RKO (cell line): Measurements from ENCODE around the gene TMEM106B.
"Not testable (repeated sequence)": the region's sequence is repeated elsewhere in the genome, so short reads cannot be mapped to it uniquely, and the experiment has no call there.

Experiments used
- DNase-seq: peaks from one replicate; pipeline ENCODE4 v3.0.0-alpha.2; 2016; ENCODE audit warnings: low spot score

Gene TMEM106B

DNA sequence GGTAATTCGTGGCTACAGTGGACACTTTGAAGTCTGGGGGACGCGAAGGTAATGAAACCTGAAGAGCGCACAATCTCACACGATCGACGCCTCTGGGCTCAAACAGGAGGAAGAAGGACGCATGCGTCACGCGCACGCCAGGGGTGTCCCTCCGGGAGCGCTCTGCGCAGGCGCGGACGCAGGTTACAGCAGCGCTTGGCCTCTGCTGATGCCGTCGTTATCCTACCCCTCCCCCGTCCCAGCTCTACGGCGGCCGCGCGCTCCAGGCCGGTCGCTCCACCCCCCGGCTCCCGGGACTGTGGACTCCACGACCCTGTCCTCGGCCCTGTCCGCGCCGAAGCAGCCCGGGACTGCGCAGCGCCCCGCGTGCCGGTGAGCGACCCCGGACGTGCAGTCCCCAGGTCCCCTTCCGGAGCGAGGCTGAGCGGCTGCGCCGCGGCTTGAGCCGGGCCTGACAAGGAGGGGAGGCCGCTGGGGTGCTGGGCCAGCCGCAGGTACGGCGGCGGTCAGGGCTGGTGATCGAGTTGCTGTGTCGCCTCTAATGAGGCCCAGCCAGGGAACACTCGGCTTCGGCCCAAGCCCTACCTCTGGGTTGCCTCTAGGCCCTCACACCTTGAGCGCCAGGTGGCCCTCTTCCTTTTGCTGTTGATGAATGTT is at the start of gene TMEM106B:
TSS of gene TMEM106B (plus strand) at position 241 of the 657 bp plus-strand sequence. CDS start 3,517 bp downstream, outside the sequence.
- DNase-seq = peak; percentile 95

GRCh38 chr7:12162415-12163113 is 48.5 kb upstream of the TMEM106B start:
- peak; percentile 37 for DNase-seq

GRCh38 chr7:12168065-12168464 is 43.0 kb upstream of the TMEM106B start:
- DNase-seq = not testable (repeated sequence)

- DNase-seq = not testable (repeated sequence)
These were observed 40.9 kb upstream of the TMEM106B start for GRCh38 chr7:12169981-12170820.

DNA sequence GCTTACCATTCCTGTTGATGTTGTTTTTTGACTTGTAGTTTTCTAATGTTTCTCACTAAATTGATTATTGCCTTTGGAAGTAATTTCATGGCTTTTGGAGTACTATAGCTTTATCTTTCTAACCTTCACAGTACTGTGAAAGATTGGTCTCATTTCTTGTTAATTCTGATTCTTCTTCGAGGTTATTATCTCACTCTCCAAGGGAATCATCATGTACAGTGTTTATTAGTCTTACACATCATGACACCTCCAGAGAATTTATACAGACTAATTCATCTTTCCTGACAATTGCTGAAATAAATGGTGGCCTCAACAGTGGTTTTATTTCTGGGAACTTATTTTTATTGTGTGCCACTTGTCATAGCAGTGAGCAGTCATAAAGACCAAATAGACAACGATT is 37.4 kb upstream of the TMEM106B start:
- DNase-seq = no peak

DNA sequence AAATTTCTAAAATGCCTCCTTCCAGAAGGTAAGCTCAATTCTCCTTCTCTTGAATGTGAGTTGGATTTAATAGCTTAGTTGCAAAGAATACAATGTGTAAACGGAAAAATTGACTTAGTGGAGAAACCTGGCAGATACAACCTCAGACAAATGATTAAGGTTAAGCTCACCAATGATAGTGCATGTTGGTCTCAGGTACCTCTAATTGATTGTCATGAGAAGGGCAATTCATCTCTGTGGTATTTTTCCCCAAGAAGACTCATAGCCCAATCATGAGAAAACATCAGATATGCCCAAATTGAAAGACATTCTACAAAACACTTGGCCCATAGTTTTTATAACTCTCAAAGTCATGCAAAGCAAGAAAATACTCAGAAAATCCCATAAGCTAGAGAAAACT is 36.2 kb upstream of the TMEM106B start:
- no peak for DNase-seq

DNA sequence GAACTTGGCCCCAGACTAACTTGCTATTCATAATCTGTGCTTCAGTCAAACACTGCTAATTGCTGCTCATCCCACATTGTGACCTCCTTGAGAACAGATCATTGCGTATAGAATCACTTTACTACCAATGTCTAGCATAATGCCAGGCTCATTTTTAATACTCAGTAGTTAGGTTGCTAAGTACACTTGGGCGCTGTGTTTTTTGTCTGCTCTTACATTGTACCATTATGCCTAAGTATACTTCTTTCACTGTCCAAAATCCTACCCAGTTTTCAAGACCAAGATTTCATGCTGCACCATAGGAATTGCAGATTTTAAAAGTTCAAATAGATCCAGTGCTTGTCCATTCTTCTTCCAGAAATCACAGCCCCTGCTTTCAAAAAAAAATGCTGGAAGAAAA is 32.8 kb upstream of the TMEM106B start:
- no peak for DNase-seq

DNA sequence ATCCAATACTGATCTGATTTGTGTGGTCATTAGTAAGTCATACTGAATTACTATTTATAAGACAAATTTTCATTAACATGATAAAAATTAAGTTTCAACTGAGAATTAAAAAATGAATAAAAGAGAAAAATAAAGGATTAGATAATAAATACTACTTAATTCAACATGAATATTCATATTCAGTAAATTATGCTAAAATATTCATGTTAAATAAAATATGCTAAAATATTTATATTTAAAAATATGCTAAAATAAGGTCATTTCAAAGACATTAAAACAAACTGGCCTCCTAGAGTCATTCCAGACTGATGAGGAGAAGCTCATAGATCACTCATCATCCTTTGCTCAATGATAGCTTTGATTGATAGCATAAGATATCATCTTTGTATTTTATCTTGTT is 16.7 kb upstream of the TMEM106B start:
- no peak for DNase-seq

GRCh38 chr7:12196386-12196785 is 14.7 kb upstream of the TMEM106B start:
- no peak for DNase-seq

GRCh38 chr7:12199363-12199762 is 11.7 kb upstream of the TMEM106B start:
- no peak for DNase-seq

DNA sequence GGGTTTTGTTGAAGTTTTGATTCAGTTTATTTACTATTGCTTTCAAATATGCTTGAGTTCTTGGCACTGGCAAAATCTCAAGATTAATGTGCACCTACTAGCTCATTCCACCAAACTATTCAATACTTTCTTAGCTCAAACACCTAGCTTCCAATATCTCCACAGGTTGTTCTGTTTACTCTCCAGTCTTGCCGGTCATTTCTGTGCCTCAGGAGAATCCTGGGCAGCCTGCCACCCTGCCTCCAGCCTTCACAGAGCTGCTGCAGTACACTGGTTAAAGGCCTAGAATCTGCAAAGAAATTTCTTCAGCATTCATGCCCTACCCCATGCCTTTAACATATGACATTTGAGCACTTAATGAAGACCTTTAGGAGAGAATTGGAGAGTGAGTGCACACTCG is 4.0 kb upstream of the TMEM106B start:
- DNase-seq = no peak

GRCh38 chr7:12209221-12209620 is 1.9 kb upstream of the TMEM106B start:
- no peak for DNase-seq

GRCh38 chr7:12210179-12211053 is 678 bp upstream of the TMEM106B start:
- no peak for DNase-seq

DNA sequence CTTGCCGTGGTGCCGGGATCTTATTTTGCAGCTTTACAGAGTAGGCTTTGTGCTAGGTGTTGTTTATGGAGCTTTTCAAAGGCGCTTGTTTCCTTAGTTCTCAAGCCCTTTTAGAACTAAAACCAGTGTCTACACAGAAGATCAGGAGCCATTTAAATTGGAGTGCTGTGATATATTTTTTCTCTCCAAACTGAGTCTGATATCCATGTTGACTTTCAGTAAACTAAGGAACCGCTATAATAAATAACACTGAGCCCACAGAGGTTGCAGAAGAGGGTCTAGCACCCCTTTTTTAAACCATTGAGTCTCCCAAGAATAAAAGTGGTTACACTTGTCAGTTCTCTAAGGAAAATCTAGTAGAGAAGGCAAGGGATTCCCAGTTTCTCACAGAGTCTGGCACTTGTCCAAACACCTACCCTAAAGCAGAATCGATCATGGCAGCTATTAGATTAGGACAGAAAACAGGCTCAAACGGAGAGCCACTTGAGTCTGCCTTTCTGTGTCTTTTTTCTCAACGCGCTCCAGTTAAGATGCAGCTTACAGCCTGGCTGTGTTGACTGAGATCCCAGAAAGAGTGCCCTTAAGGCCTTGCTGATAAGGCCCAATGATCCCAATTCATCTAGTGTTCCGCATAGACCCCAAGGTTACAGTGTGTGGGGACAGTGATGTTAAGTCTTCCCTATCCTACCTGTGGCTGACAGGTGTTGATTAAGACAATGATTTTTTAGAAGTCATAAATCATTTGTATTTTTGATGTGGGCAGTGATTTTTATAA is 804 bp downstream of the TMEM106B start:
- DNase-seq = peak; percentile 23

DNA sequence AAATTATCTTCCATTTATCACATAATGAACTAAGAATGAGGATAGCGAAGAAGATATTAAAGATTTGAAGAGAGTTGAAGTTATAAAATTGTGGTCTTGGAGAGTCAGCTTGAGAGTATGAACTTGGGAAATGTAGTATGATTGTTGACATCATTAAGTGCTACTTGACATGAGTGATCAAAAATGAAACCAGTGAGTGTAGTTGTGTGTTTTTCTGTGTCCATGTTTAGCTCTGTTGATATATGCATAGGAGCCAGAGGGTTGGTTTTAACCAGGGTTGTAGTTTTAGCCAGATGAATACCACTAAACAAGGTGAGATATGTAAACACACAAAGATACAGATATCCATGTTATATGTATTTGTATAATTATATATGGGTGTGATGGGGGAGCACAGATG is 6.2 kb downstream of the TMEM106B start:
- no peak for DNase-seq

- DNase-seq = no peak
These were observed 9.4 kb downstream of the TMEM106B start for GRCh38 chr7:12220389-12221046.

GRCh38 chr7:12221414-12221813 is 10.3 kb downstream of the TMEM106B start:
- no peak for DNase-seq

DNA sequence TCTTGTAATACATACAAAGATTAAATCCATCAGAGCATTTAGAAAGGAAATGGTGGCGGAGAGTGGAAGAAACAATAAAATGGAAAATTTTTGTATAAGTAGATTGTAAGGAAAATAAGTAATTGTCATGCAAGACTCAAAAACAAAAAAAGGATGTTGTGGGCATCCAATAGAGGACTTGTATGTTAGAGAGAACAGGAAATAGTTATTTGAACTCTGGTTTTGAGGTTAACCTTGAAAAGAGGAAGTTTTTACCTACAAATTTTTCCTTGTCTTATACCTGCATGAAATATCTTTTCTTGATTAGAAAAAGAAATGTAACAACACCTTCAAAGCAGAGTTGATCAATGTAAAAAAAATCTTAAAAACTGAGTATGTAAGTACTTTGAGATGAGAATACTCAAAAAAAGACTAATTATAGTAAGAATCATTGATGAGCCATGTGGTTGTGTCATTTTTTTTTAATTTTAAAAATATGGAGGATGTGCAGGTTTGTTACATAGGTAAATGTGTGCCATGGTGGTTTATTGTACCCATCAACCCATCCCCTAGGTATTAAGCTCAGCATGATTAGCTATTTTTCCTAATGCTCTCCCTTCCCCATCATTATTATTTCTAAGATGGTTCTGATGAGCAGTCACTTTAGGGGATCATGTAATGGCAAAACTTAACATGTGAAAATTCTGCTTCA is 11.9 kb downstream of the TMEM106B start:
- DNase-seq = no peak

DNA sequence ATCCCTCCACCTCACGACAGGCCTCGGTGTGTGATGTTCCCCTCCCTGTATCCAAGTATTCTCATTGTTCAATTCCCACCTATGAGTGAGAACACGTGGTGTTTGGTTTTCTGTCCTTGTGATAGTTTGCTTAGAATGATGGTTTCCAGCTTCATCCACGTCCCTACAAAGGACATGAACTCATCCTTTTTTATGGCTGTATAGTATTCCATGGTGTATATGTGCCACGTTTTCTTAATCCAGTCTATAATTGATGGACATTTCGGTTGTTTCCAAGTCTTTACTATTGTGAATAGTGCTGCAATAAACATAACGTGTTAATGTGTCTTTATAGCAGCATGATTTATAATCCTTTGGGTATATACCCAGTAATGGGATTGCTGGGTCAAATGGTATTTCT is 13.9 kb downstream of the TMEM106B start:
- not testable (repeated sequence) for DNase-seq

- no peak for DNase-seq
These were observed 15.7 kb downstream of the TMEM106B start for GRCh38 chr7:12226756-12227155.
